SU-DHL-6 (cell line): ENCODE measurements around the gene PGM1.

Source experiments
- CTCF ChIP-seq: fragments of 200-600 bp; sonication (generic); IDR thresholded peaks from one replicate; pipeline ENCODE4 v1.5.1; 2017; ENCODE audit warnings: antibody characterized with exemption, mild to moderate bottlenecking, low read length, moderate library complexity; ENCODE audit not compliant: insufficient read depth, poor library complexity, severe bottlenecking
- EZH2phosphoT487 ChIP-seq: fragments of 200-600 bp; sonication (generic), shearing (Covaris generic); conservative IDR thresholded peaks from 2 replicates; pipeline ENCODE4 v1.6.1; 2018; ENCODE audit warnings: mild to moderate bottlenecking, antibody characterized with exemption, low read length, moderate library complexity, mixed read lengths

GRCh38 chr1:63592536-63593302 is 492 bp upstream of the PGM1 start:
- TF ChIP-seq CTCF (no peak), EZH2phosphoT487 (no peak)
